Measurements from ENCODE around the gene TP53I13. TPM values are rescaled to one million over a fixed set of nuclear protein-coding genes. Genes with fewer than 3 reads are reported as not detected.

The TP53I13 gene
- total and polyA plus RNA-seq, 2 of the 13 experiments (the other 11 are each of a cell fraction or from before 2014, with no cell fraction given) = 16.9 to 25.7 TPM

- TF ChIP-seq, protein P1, sequence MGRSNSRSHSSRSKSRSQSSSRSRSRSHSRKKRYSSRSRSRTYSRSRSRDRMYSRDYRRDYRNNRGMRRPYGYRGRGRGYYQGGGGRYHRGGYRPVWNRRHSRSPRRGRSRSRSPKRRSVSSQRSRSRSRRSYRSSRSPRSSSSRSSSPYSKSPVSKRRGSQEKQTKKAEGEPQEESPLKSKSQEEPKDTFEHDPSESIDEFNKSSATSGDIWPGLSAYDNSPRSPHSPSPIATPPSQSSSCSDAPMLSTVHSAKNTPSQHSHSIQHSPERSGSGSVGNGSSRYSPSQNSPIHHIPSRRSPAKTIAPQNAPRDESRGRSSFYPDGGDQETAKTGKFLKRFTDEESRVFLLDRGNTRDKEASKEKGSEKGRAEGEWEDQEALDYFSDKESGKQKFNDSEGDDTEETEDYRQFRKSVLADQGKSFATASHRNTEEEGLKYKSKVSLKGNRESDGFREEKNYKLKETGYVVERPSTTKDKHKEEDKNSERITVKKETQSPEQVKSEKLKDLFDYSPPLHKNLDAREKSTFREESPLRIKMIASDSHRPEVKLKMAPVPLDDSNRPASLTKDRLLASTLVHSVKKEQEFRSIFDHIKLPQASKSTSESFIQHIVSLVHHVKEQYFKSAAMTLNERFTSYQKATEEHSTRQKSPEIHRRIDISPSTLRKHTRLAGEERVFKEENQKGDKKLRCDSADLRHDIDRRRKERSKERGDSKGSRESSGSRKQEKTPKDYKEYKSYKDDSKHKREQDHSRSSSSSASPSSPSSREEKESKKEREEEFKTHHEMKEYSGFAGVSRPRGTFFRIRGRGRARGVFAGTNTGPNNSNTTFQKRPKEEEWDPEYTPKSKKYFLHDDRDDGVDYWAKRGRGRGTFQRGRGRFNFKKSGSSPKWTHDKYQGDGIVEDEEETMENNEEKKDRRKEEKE (IDR thresholded peaks at IDR 0.05) = no peak
- no peak for TF ChIP-seq MTF1 (CRISPR knock-in tag; IDR thresholded peaks at IDR 0.05)
- TF ChIP-seq SAP130 (CRISPR knock-in tag; IDR thresholded peaks at IDR 0.05; ENCODE audit: low read depth) = peak; percentile 48
- no peak for TF ChIP-seq ZNF274 (CRISPR knock-in tag; IDR thresholded peaks at IDR 0.05)
- TF ChIP-seq ZNF451 (CRISPR knock-in tag; IDR thresholded peaks at IDR 0.05) = 0 out of 2 replicates have a peak, but pooled peaks have one; percentile 26
- TF ChIP-seq ZNF720 (CRISPR knock-in tag; IDR thresholded peaks at IDR 0.05) = no peak
- no peak for TF ChIP-seq HOXA5 (CRISPR knock-in tag; IDR thresholded peaks at IDR 0.05)
- TF ChIP-seq TEF (CRISPR knock-in tag; IDR thresholded peaks at IDR 0.05) = no peak
- TF ChIP-seq ZNF550 (CRISPR knock-in tag; IDR thresholded peaks at IDR 0.05; ENCODE audit: borderline replicate concordance) = no peak
- TF ChIP-seq ZNF781 (CRISPR knock-in tag; IDR thresholded peaks at IDR 0.05; ENCODE audit: borderline replicate concordance, not compliant biosample characterization) = no peak
- no peak for TF ChIP-seq NFATC3 (CRISPR knock-in tag; IDR thresholded peaks at IDR 0.05)
- TF ChIP-seq POLR2G (IDR thresholded peaks at IDR 0.05; ENCODE audit: low read depth, low read length) = no peak
- 0 out of 2 replicates have a peak, but pooled peaks have one; percentile 44 for TF ChIP-seq ZNF891 (CRISPR knock-in tag; IDR thresholded peaks at IDR 0.05)
- no peak for TF ChIP-seq ZZZ3 (CRISPR knock-in tag; IDR thresholded peaks at IDR 0.05; ENCODE audit: borderline replicate concordance)
- TF ChIP-seq POLR2AphosphoS5 (IDR thresholded peaks at IDR 0.05; ENCODE audit: low read depth, low read length) = no peak
- peak; percentile 41; the same call in 1 of the 2 replicates for TF ChIP-seq GABPB1 (CRISPR knock-in tag; IDR thresholded peaks at IDR 0.05)
- TF ChIP-seq PLRG1 (conservative IDR thresholded peaks at IDR 0.05) = no peak
- TF ChIP-seq KAT8 (CRISPR knock-in tag; IDR thresholded peaks at IDR 0.05) = no peak
- no peak for TF ChIP-seq RBM39 (IDR thresholded peaks at IDR 0.05; ENCODE audit: low read depth, low read length, poor library complexity, severe bottlenecking)
- TF ChIP-seq FOXA1 (IDR thresholded peaks at IDR 0.05) = no peak
- no peak for TF ChIP-seq FOXA1 (CRISPR knock-in tag; IDR thresholded peaks at IDR 0.05)
- TF ChIP-seq ZNF589 (CRISPR knock-in tag; conservative IDR thresholded peaks at IDR 0.05) = no peak
- TF ChIP-seq SAFB2 (CRISPR knock-in tag; IDR thresholded peaks at IDR 0.05; ENCODE audit: borderline replicate concordance, low read depth) = no peak
- no peak for TF ChIP-seq FOXK1 (CRISPR knock-in tag; IDR thresholded peaks at IDR 0.05; ENCODE audit: borderline replicate concordance, low read depth)
- no peak for TF ChIP-seq ZNF619 (CRISPR knock-in tag; IDR thresholded peaks at IDR 0.05)
- TF ChIP-seq ZNF441 (CRISPR knock-in tag; IDR thresholded peaks at IDR 0.05; ENCODE audit: borderline replicate concordance) = no peak
- TF ChIP-seq MTF2 (CRISPR knock-in tag; IDR thresholded peaks at IDR 0.05; ENCODE audit: borderline replicate concordance) = no peak
- TF ChIP-seq GATAD1 (CRISPR knock-in tag; IDR thresholded peaks at IDR 0.05) = no peak
- no peak for TF ChIP-seq ZFP90 (CRISPR knock-in tag; IDR thresholded peaks at IDR 0.05; ENCODE audit: borderline replicate concordance)
Observed at GRCh38 chr17:29588562-29589411, 20.3 kb downstream of the TP53I13 start (continued).

Data from HepG2 (cell line).